Hematopoietic multipotent progenitor cell treated with erythropoietin and hydrocortisone succinate and interleukin-3 and kit ligand, for 15 days (in vitro differentiated cells): Measurements from ENCODE around the gene POU6F1.

Experiments
- DNase-seq: peaks from one replicate; pipeline ENCODE4 v3.0.0-alpha.2; 2015; ENCODE audit warnings: low spot score

POU6F1 gene

DNA sequence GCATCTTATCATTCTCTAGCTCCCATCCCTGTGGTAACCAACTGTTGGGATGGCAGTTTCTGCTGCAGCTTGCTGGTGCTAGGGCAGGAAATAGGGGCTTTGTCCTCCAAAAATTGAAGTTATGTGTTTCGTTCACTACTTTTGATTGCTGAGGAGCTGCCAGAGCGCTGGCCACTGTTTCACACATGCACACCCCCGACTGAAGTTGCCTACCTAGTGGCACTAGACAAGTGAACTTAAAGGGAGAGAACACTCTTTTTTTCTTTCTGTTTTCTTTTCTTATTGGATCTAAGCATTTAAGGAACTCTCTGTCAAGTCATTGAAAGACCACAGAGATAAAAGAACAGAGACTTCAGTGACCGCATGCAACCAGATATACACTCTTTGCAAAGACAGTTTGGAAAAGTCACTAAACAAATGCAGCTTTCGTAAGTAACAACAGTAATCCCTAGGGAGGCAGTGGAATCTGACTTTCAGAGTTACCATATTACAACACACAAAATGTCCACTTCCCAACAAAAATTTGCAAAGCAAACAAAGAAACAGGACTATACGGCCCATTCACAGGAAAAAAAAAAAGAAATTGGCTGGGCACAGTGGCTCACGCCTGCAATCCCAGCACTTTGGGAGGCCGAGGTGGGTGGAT, 56.9 kb downstream of the POU6F1 start:
- DNase-seq = no peak

DNA sequence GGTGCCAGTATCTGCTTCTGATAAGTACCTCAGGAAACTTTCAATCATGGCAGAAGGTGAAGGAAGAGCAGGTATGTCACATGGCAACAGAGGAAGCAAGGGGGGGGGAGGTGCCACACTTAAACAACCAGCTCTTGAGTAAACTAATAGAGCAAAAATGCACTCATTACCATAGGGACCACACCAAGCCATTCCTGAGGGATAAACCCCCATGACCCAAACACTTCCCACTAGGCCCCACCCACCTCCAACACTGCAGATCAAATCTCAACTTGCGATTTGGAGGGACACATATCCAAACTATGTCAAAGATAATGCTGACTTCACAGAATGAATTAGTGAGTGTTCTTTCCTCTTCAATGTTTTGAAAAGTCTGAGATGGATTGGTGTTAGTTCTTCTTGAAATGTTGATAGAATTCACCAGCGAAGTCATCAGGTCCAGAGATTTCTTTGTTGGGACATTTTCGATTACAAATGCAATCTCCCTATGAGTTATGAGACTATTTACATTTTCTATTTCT, 61.6 kb downstream of the POU6F1 start:
- no peak for DNase-seq

DNA sequence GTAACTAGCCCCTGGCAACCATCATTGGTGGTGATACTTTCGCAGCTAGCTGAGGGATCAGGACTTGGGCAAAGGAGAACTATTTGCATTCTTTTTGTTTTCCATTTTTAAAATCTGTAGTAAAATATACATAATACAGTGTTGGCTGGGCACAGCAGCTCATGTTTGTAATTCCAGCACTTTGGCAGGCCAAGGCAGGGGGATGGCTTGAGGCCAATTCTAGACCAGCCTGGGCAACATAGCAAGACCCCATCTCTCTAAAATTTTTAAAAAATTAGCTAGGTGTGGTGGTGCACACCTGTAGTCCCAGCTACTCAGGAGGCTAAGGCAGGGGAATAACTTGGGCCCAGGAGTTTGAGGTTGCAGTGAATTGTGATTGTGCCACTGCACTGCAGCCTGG, 64.9 kb downstream of the POU6F1 start:
- no peak for DNase-seq

DNA sequence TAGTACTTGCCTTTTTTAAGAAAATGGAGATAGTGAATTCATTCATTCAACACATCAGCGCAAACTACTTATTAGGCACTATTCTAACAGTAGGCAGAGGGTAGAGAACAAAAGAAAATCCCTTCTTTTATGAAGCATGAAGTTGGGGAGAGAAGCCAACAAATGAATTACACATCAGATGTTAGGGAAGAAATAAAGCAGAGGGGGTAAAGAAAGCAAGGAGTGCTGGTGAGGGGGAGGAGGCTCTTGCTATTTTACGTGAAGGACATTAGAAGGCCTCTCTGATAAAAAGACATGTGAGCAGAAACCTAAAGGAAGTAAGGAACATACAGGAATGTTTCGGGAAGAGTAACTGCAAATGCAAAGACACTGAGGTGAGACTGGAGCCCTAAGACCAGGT, 67.1 kb downstream of the POU6F1 start:
- DNase-seq = no peak

DNA sequence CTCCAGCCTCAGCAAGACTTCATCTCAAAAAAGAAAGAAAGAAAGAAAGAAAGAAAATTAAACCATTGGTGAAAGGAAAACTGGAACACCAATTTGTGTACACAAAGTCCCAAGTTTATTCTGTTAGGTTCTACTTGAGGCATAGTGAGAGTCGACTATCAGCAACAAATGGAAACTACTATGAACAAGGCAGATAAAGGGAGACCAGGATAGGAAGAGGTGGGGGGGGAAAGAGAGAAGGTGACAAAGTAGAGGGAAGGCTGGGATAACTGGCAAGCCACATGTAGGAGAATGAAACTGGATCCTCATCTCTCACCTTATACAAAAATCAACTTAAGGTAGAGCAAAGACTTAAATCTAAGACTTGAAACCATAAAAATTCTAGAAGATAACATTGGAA, 70.6 kb downstream of the POU6F1 start:
- DNase-seq = no peak

DNA sequence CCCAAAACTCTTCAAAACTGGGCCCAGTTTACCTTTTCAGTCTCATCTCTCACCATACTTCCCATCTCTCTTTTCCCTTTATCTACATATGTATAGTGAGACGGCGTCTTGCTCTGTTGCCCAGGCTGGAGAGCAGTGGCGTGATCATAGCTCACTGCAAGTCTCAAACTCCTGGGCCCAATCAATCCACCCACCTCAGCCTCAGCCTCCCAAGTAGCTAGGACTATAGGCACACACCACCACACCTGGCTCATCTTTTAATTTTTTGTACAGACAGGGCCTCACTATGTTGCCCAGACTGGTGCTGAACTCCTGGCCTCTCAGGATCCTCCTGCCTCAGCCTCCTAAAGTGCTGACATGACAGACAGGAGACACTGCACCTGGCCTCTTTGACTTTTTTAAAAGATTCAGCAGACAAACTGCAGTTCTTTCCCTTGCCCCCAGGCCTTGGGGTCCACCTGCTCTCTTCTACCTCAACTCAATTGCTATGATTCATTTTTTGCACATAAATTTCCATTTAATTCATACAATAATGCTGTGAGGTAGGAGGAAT, 78.5 kb downstream of the POU6F1 start:
- DNase-seq = no peak
